PC-3 (cell line): Measurements from ENCODE around the gene ATOH1. TPM values are rescaled to one million over a fixed set of nuclear protein-coding genes. Genes with fewer than 3 reads are reported as not detected.

Experiments used
- ATAC-seq: fragments of 200-7000 bp; cut with Tn5 transposase; 2 replicates; pipeline ENCODE4 v1.9.1; 2020; ENCODE audit warnings: mild to moderate bottlenecking, moderate library complexity
- BruUV-seq: library from RNA; stranded (reverse); fragments of 400-500 nt; replicated peaks from 2 replicates; lab custom pipeline; 2021; lab: Mats Ljungman, UMichigan
- CTCF ChIA-PET: fragments of 300-600 bp; sonication (Branson Sonifier 250); formaldehyde crosslinking; loops from one replicate; lab custom pipeline; 2022; ENCODE audit warnings: antibody characterized with exemption; lab: Charles Lee
- POLR2A ChIA-PET: fragments of 300-600 bp; sonication (Branson Sonifier 250); formaldehyde crosslinking; loops from one replicate; lab custom pipeline; 2022; ENCODE audit warnings: antibody characterized with exemption; ENCODE audit not compliant: unreplicated experiment; lab: Charles Lee
- DNase-seq: peaks from one replicate; pipeline ENCODE4 v3.0.0-alpha.2; 2015
- H2AFZ ChIP-seq: fragments of 300-600 bp; sonication (generic); 2 replicates; pipeline ENCODE4 v1.6.0; 2016; ENCODE audit warnings: antibody characterized with exemption, low read length
- H3F3A ChIP-seq: fragments of 300-600 bp; sonication (generic); one replicate; pipeline ENCODE4 v1.6.0; 2017; ENCODE audit warnings: antibody characterized with exemption, low read length, control low read depth, mild to moderate bottlenecking; ENCODE audit not compliant: unreplicated experiment
- H3K27ac ChIP-seq: fragments of 300-600 bp; sonication (generic); 2 replicates; pipeline ENCODE4 v1.5.1; 2016; ENCODE audit warnings: mild to moderate bottlenecking, low read length
- H3K27me3 ChIP-seq: fragments of 300-600 bp; sonication (generic); 2 replicates; pipeline ENCODE4 v1.6.1; 2016; ENCODE audit warnings: low read length, mixed read lengths
- H3K36me3 ChIP-seq: fragments of 300-600 bp; sonication (generic); 2 replicates; pipeline ENCODE4 v1.6.1; 2016; ENCODE audit warnings: low read depth, mixed run types, low read length, mixed read lengths
- H3K4me1 ChIP-seq: fragments of 300-600 bp; sonication (generic); 2 replicates; pipeline ENCODE4 v1.5.1; 2016; ENCODE audit warnings: low read length; ENCODE audit not compliant: insufficient read depth
- H3K4me2 ChIP-seq: fragments of 300-600 bp; sonication (generic); 2 replicates; pipeline ENCODE4 v1.6.0; 2016; ENCODE audit warnings: low read length
- H3K4me3 ChIP-seq: fragments of 300-600 bp; sonication (generic); 2 replicates; pipeline ENCODE4 v1.5.1; 2016; ENCODE audit warnings: mild to moderate bottlenecking, low read length, mixed read lengths
- H3K79me2 ChIP-seq: fragments of 300-600 bp; sonication (generic); 2 replicates; pipeline ENCODE4 v1.6.1; 2017; ENCODE audit warnings: low read length, mixed read lengths
- H3K9ac ChIP-seq: fragments of 300-600 bp; sonication (generic); 2 replicates; pipeline ENCODE4 v1.6.0; 2016; ENCODE audit warnings: mild to moderate bottlenecking, low read length
- H3K9me2 ChIP-seq: fragments of 300-600 bp; sonication (generic); replicated peaks from 2 replicates; pipeline ENCODE4 v1.6.1; 2016; ENCODE audit warnings: mixed run types, low read length, mixed read lengths
- H3K9me3 ChIP-seq: fragments of 300-600 bp; sonication (generic); 2 replicates; pipeline ENCODE4 v1.6.1; 2016; ENCODE audit warnings: low read length, mixed read lengths
- H4K20me1 ChIP-seq: fragments of 300-600 bp; sonication (generic); 2 replicates; pipeline ENCODE4 v1.6.1; 2016; ENCODE audit warnings: low read length, mixed read lengths
- EZH2 ChIP-seq: fragments of 300-600 bp; sonication (generic); IDR thresholded peaks from one replicate; pipeline ENCODE4 v1.6.1; 2017; ENCODE audit warnings: antibody characterized with exemption, mild to moderate bottlenecking, low read length; ENCODE audit not compliant: unreplicated experiment
- EZH2phosphoT487 ChIP-seq: fragments of 300-600 bp; sonication (generic); IDR thresholded peaks from 2 replicates; pipeline ENCODE4 v1.6.1; 2018; ENCODE audit warnings: mild to moderate bottlenecking, antibody characterized with exemption, low read length, borderline replicate concordance
- intact Hi-C: fragments of 100-400 bp; cut with micrococcal nuclease; formaldehyde crosslinking; loops from 2 replicates; pipeline ENCODE4 v1.9.0; 2023
- total RNA-seq: library from RNA; depleted of rRNA; stranded (reverse); fragments of >200 nt; gene quantifications from 2 replicates; pipeline ENCODE4 v1.2.3, GENCODE V29; 2014
- TF ChIP-seq, protein P1 (sequence below): fragments of 300-600 bp; sonication (generic); conservative IDR thresholded peaks from 2 replicates; pipeline ENCODE4 v1.5.1; 2017; ENCODE audit warnings: antibody characterized with exemption, low read depth, mild to moderate bottlenecking, low read length

Gene ATOH1
- total RNA-seq, 1 experiment from 2014 or later = not detected

GRCh38 chr4:93835929-93836328 is 7.4 kb downstream of the ATOH1 start:
- ATAC-seq = no peak
- BruUV-seq = no TSS peak
- Histone ChIP-seq H3K9me2 (no peaks in the 10 kb centered on the region), H3F3A (no peaks in the 10 kb centered on the region), H2AFZ (no peak overlapping the region), H3K4me3 (no peak overlapping the region), H3K4me1 (no peaks in the 10 kb centered on the region), H4K20me1 (no peaks in the 10 kb centered on the region), H3K4me2 (no peak overlapping the region), H3K36me3 (no peaks in the 10 kb centered on the region), H3K9ac (no peak overlapping the region), H3K27ac (no peak overlapping the region), H3K9me3 (no peaks in the 10 kb centered on the region), H3K27me3 (peaks cover 31% of the 10 kb centered on the region), H3K79me2 (no peaks in the 10 kb centered on the region)
- POLR2A ChIA-PET = no interaction called here
- DNase-seq = no peak
- no peak for TF ChIP-seq EZH2
- no peak for TF ChIP-seq EZH2phosphoT487
- TF ChIP-seq, protein P1, sequence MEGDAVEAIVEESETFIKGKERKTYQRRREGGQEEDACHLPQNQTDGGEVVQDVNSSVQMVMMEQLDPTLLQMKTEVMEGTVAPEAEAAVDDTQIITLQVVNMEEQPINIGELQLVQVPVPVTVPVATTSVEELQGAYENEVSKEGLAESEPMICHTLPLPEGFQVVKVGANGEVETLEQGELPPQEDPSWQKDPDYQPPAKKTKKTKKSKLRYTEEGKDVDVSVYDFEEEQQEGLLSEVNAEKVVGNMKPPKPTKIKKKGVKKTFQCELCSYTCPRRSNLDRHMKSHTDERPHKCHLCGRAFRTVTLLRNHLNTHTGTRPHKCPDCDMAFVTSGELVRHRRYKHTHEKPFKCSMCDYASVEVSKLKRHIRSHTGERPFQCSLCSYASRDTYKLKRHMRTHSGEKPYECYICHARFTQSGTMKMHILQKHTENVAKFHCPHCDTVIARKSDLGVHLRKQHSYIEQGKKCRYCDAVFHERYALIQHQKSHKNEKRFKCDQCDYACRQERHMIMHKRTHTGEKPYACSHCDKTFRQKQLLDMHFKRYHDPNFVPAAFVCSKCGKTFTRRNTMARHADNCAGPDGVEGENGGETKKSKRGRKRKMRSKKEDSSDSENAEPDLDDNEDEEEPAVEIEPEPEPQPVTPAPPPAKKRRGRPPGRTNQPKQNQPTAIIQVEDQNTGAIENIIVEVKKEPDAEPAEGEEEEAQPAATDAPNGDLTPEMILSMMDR = no peak
- intact Hi-C loops = no loop called here
- CTCF ChIA-PET = no interaction called here

- Histone ChIP-seq H3K4me2 (no peak overlapping the region), H4K20me1 (no peaks in the 10 kb centered on the region), H3K36me3 (no peaks in the 10 kb centered on the region), H3K27me3 (no peaks in the 10 kb centered on the region), H3K4me1 (no peaks in the 10 kb centered on the region), H3K4me3 (no peak overlapping the region), H3F3A (no peaks in the 10 kb centered on the region), H2AFZ (no peak overlapping the region), H3K9me3 (no peaks in the 10 kb centered on the region), H3K79me2 (no peaks in the 10 kb centered on the region), H3K9ac (no peak overlapping the region), H3K9me2 (no peaks in the 10 kb centered on the region), H3K27ac (no peak overlapping the region)
- ChIA-PET CTCF (no interaction called here), POLR2A (no interaction called here)
- no peak for DNase-seq
- BruUV-seq = no TSS peak
- no peak for TF ChIP-seq EZH2phosphoT487
- no peak for TF ChIP-seq EZH2
- TF ChIP-seq, protein P1 = no peak
- intact Hi-C loops = no loop called here
- no peak for ATAC-seq
Measured at GRCh38 chr4:93839704-93840103, 11.2 kb downstream of the ATOH1 start.

GRCh38 chr4:93841803-93842345 is 13.3 kb downstream of the ATOH1 start:
- Histone ChIP-seq H4K20me1 (no peaks in the 10 kb centered on the region), H2AFZ (no peak overlapping the region), H3K36me3 (no peaks in the 10 kb centered on the region), H3K9me2 (no peaks in the 10 kb centered on the region), H3K4me3 (no peak overlapping the region), H3K4me2 (no peak overlapping the region), H3K9me3 (no peaks in the 10 kb centered on the region), H3F3A (no peaks in the 10 kb centered on the region), H3K9ac (no peak overlapping the region), H3K4me1 (no peaks in the 10 kb centered on the region), H3K27me3 (peaks cover 4% of the 10 kb centered on the region; the same call in 1 of the 2 replicates), H3K79me2 (no peaks in the 10 kb centered on the region), H3K27ac (no peak overlapping the region)
- no peak for TF ChIP-seq EZH2
- ChIA-PET CTCF (no interaction called here), POLR2A (no interaction called here)
- intact Hi-C loops = no loop called here
- no TSS peak for BruUV-seq
- ATAC-seq = no peak
- no peak for DNase-seq
